Activated naive CD4-positive, alpha-beta T cell treated with anti-CD3 and anti-CD28 coated beads for 36 hours (primary cell): ENCODE data around the gene HPCAL1. TPM values are rescaled to one million over a fixed set of nuclear protein-coding genes. Genes with fewer than 3 reads are reported as not detected.
"Not testable (repeated sequence)": the region's sequence is repeated elsewhere in the genome, so short reads cannot be mapped to it uniquely, and the experiment has no call there.

Experiments used
- CTCF ChIA-PET: fragments of 350-600 bp; sonication (Branson Sonifier 250); formaldehyde crosslinking; loops from one replicate; lab custom pipeline; 2021; ENCODE audit warnings: antibody characterized with exemption; lab: Charles Lee
- DNase-seq: peaks from one replicate; pipeline ENCODE4 v3.0.0-alpha.2; 2020
- H3K27ac Mint-ChIP-seq: one replicate; pipeline ENCODE4 v1.8.0; 2021; ENCODE audit warnings: mild to moderate bottlenecking, mixed read lengths
- H3K27me3 Mint-ChIP-seq: one replicate; pipeline ENCODE4 v1.8.0; 2021; ENCODE audit warnings: low read depth, mixed read lengths
- H3K36me3 Mint-ChIP-seq: one replicate; pipeline ENCODE4 v1.8.0; 2021; ENCODE audit warnings: low read depth, mixed read lengths
- H3K4me1 Mint-ChIP-seq: one replicate; pipeline ENCODE4 v1.8.0; 2021; ENCODE audit warnings: low read depth, mixed read lengths
- H3K4me3 Mint-ChIP-seq: one replicate; pipeline ENCODE4 v1.8.0; 2021; ENCODE audit warnings: mild to moderate bottlenecking, moderate library complexity, mixed read lengths
- H3K9me3 Mint-ChIP-seq: one replicate; pipeline ENCODE4 v1.8.0; 2021; ENCODE audit warnings: mixed read lengths
- intact Hi-C: fragments of 100-400 bp; cut with micrococcal nuclease; formaldehyde crosslinking; loops from one replicate; pipeline ENCODE4 v1.15.1; 2023
- total RNA-seq, 2 experiments: library from RNA; stranded (reverse); gene quantifications; one replicate each; pipeline ENCODE4 v1.2.3, GENCODE V29; 2021

Gene HPCAL1
- total RNA-seq, 2 experiments from 2014 or later, result 71.4 to 73.8 TPM

DNA sequence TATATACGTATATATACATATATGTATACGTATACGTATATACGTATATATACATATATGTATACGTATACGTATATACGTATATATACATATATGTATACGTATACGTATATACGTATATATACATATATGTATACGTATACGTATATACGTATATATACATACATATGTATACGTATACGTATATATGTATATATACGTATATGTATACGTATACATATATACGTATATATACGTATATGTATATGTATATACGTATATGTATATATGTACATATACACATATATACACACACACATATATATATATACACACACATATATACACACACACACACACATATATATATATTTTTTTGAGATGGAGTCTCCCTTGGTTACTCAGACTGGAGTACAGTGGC is 11.3 kb upstream of the HPCAL1 start:
- H3K27me3 Mint-ChIP-seq, DNase-seq, H3K4me3 Mint-ChIP-seq, H3K27ac Mint-ChIP-seq, H3K36me3 Mint-ChIP-seq, H3K9me3 Mint-ChIP-seq, CTCF ChIA-PET, intact Hi-C loops, H3K4me1 Mint-ChIP-seq: not testable (repeated sequence)

DNA sequence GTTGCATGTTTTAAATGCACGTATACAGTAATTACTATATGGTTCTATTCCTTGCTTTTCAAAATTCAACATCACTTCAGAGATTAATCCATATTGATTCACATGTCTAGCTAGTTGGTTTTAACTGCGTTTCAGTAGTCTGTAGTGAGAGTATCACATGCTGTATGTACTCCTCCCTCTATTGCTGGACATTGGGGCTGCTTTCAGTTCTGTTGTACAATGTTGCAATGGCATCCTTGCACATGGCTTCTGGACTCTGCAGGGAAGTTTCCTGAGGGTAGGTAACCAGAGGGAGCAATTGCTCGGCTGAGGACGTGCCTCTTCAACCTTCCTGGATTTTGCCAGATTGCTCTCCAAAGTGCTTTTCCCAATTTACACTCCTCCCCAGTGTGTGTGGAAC is 10.7 kb upstream of the HPCAL1 start:
- Mint-ChIP-seq H3K27me3 (no peaks in the 10 kb centered on the region), H3K36me3 (no peaks in the 10 kb centered on the region), H3K27ac (no peak overlapping the region), H3K4me1 (peaks cover 4% of the 10 kb centered on the region), H3K9me3 (peaks cover 9% of the 10 kb centered on the region), H3K4me3 (no peak overlapping the region)
- intact Hi-C loops, result no loop called here
- no peak for DNase-seq
- CTCF ChIA-PET, result no interaction called here

DNA sequence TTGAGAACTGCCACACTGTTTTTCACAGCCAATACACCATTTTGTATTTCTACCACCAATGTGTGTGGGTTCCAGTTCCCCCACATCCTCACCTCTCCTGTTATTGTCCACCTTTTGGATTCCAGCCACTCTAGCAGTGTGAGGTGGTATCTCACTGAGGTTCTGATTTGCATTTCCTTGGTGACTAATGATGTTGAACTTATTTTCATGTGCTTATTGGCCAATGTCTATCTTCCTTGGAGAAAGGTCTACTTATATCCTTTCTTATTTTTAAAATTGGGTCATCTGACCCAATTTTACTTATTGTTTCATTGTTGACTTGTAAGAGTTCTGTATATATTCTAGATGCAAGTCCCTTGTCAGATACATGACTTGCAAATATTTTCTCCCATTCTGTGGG is 9.1 kb upstream of the HPCAL1 start:
- Mint-ChIP-seq H3K9me3 (peaks cover 9% of the 10 kb centered on the region), H3K36me3 (no peaks in the 10 kb centered on the region), H3K27ac (no peak overlapping the region), H3K27me3 (no peaks in the 10 kb centered on the region), H3K4me1 (peaks cover 19% of the 10 kb centered on the region), H3K4me3 (no peak overlapping the region)
- intact Hi-C loops, result no loop called here
- CTCF ChIA-PET, result no interaction called here
- DNase-seq, result no peak

DNA sequence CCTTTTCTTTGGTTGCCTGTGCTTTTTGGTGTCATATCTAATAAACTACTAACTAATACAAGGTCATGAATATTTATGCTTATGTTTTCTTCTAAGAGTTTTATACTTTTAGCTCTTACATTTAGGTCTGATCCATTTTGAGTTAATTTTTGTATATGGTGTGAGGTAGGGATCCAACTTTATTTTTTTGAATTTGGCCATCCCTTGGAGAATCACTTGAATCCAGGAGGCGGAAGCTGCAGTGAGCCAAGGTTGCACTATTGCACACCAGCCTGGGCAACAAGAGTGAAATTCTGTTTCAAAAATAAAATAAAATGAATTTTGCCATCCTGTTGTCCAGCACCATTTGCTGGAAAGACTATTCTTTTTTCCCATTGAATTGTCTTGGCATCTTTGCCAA is 8.6 kb upstream of the HPCAL1 start:
- no peak overlapping the region for H3K27ac Mint-ChIP-seq
- H3K36me3 Mint-ChIP-seq, result no peaks in the 10 kb centered on the region
- H3K4me1 Mint-ChIP-seq, result peaks cover 23% of the 10 kb centered on the region
- CTCF ChIA-PET, result no interaction called here
- no peak for DNase-seq
- no peak overlapping the region for H3K4me3 Mint-ChIP-seq
- intact Hi-C loops, result no loop called here
- H3K9me3 Mint-ChIP-seq, result peaks cover 9% of the 10 kb centered on the region
- H3K27me3 Mint-ChIP-seq, result no peaks in the 10 kb centered on the region

DNA sequence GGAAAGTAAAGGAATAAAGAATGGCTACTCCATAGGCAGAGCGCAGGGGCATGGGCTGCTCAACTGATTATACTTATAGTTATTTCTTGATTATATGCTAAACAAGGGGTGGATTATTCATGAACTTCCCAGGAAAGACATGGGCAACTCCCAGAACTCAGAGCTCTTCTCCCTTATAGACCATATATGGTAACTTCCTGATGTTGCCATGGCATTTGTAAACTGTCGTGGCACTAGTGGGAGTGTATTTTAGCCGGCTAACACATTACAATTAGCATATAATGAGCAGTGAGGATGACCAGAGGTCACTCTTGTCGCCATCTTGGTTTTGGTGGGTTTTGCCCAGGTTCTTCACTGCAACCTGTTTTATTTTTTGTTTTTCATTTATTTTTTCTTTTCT is 7.1 kb upstream of the HPCAL1 start:
- H3K9me3 Mint-ChIP-seq, H3K27me3 Mint-ChIP-seq: not testable (repeated sequence)

DNA sequence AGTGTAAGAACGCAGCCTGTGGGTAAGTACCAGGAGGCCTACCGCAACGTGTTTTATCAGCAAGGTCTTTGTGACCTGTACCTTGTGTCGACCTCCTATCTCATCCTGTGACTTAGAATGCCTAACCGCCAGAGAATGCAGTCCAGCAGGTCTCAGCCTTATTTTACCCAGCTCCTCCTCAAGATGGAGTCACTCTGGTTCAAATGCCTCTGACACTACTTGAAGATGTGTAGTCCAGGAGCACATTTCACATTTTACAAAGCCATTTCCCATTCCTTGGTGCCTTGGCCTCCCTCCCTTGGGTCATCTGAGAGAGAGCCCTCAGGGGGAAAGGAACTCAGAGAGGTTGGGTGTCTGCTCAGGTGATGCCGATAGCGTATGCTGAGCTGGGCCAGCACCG is 6.6 kb upstream of the HPCAL1 start:
- Mint-ChIP-seq H3K4me3 (no peak overlapping the region), H3K27me3 (no peaks in the 10 kb centered on the region), H3K9me3 (peaks cover 9% of the 10 kb centered on the region), H3K4me1 (peaks cover 42% of the 10 kb centered on the region), H3K27ac (no peak overlapping the region), H3K36me3 (no peaks in the 10 kb centered on the region)
- CTCF ChIA-PET, result interaction anchor here (1.7 kb wide), 1 partner anchor 12 kb away, joined by 6 read pairs; no protein-coding TSS in a partner anchor
- DNase-seq, result no peak
- intact Hi-C loops, result no loop called here

More for the DNA sequence above, 7.1 kb upstream of the HPCAL1 start:
- H3K4me3 Mint-ChIP-seq, H3K27ac Mint-ChIP-seq, H3K36me3 Mint-ChIP-seq, intact Hi-C loops, DNase-seq: not testable (repeated sequence)
- CTCF ChIA-PET, result interaction anchor here (1.7 kb wide), 1 partner anchor 11 kb away, joined by 6 read pairs; no protein-coding TSS in a partner anchor
- peaks cover 37% of the 10 kb centered on the region for H3K4me1 Mint-ChIP-seq

DNA sequence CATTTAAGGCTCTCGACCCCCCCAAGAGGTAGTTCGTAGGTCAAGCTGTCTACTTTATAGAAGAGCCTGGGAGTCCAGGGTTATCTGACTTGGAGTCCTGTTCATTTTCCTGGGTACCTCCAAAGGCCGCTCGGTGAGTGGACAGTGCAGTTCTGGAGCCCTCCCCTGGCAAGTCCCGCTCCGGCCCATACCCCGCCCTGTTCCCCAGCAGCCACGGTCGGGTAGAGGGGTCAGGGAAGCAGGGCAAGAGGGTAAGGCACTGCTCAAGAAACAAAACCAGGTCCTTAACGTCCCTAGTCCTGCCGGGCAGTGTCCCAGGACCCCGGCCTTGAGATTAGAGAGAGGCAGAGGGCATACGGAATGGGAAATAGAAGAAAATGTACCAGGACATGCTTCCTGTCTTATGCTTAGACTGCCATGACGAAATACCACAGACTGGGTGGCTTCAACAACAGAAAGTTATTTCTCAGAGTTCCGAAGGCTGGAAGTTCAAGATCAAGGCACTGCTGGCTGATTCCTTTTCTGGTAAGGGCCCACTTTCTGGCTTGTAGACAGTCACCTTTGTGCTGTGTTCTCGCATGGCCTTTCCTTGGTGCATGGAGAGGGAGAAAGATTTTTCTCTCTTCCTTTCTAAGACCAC is 5.4 kb upstream of the HPCAL1 start:
- Mint-ChIP-seq H3K27me3 (no peaks in the 10 kb centered on the region), H3K9me3 (peaks cover 9% of the 10 kb centered on the region), H3K4me1 (peaks cover 50% of the 10 kb centered on the region), H3K36me3 (no peaks in the 10 kb centered on the region), H3K4me3 (no peak overlapping the region), H3K27ac (no peak overlapping the region)
- intact Hi-C loops, result no loop called here
- CTCF ChIA-PET, result interaction anchor here (1.0 to 1.9 kb wide), 5 partner anchors 18 to 225 kb away, joined by 3 to 21 read pairs (median 4); no protein-coding TSS in a partner anchor
- no peak for DNase-seq

DNA sequence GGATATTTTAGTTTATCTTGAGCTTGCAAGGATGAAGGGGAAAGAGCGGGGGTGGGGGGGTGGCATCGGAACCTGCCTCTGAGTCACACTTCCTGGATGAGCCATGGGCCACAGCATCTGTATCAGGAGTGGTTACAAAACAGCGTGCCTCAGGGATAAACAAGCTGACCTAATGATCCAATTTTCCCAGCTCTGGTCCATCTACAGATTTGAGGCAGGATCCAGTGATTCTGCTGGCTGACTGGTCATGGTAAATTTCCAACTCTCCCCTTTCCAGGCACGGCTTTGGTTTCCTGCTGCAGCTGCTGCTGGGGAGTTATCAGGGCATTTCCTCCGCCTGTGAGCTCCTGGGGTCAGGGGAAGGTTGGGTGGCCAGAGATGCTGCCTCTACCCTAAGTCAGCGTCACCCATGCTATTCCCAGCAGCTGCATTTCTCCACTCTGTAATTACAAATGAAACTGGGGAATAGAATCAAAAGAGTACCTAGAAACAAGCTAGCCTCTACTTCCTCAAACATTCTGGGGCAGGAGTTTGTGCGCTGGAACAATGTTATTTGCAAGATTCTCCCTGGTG is 4.7 kb upstream of the HPCAL1 start:
- intact Hi-C loops, result no loop called here
- DNase-seq, result peak; percentile 80
- Mint-ChIP-seq H3K27ac (peak overlapping the region; percentile 11), H3K27me3 (no peaks in the 10 kb centered on the region), H3K4me1 (peaks cover 50% of the 10 kb centered on the region), H3K36me3 (no peaks in the 10 kb centered on the region), H3K9me3 (peaks cover 9% of the 10 kb centered on the region), H3K4me3 (no peak overlapping the region)
- CTCF ChIA-PET, result interaction anchor here (0.8 to 1.9 kb wide), 6 partner anchors 19 to 226 kb away, joined by 3 to 21 read pairs (median 4); no protein-coding TSS in a partner anchor

DNA sequence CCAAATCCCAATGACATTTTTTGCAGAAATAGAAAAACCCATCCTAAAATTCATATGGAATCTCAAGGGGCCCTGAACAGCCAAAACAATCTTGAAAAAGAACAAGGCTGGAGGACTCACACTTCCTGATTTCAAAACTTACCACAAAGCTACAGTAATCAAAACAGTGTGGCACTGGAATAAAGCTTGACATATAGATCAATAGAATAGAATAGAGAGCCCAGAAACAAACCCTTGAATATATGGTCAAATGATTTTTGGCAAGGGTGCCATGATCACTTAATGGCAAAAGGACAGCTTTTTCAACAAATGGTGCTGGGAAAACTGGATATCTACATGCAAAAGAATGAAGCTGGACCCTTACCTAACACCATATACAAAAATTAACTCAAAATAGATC is 3.9 kb upstream of the HPCAL1 start:
- DNase-seq, H3K36me3 Mint-ChIP-seq, H3K4me3 Mint-ChIP-seq, H3K27ac Mint-ChIP-seq, H3K27me3 Mint-ChIP-seq, H3K9me3 Mint-ChIP-seq, intact Hi-C loops: not testable (repeated sequence)
- H3K4me1 Mint-ChIP-seq, result peaks cover 51% of the 10 kb centered on the region
- CTCF ChIA-PET, result interaction anchor here (0.8 to 1.9 kb wide), 4 partner anchors 20 to 227 kb away, joined by 3 to 21 read pairs (median 4); no protein-coding TSS in a partner anchor

DNA sequence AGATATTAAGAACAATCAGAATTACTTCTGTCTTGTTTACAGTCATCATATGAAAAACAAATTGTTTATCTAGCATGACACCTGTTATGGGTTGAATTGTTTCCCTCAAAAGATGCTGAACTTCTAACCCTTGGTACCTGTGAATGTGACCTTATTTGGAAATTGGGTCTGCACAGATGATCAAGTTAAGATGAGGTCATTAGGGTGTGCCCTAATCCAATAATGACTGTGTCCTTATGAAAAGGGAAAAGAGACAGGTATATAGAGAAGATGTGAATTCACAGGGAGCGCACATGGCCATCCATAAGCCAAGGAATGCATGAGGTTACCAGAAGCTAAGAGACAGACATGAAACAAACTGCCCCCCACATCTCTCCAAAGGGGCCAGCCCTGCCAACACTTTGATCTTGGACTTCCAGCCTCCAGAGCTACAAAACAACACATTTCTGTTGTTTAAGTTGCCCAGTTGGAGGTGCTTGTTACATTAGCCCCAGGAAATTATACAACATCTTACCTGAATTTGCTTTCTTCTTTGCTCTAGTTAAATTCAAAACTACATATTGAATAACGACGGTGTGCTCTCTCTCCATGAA is 2.3 kb upstream of the HPCAL1 start:
- peaks cover 2% of the 10 kb centered on the region for H3K36me3 Mint-ChIP-seq
- CTCF ChIA-PET, result interaction anchor here (1.6 to 11.4 kb wide), 4 partner anchors 29 to 175 kb away, joined by 3 to 125 read pairs (median 61); no protein-coding TSS in a partner anchor
- H3K27me3 Mint-ChIP-seq, result no peaks in the 10 kb centered on the region
- peaks cover 58% of the 10 kb centered on the region for H3K4me1 Mint-ChIP-seq
- H3K9me3 Mint-ChIP-seq, result no peaks in the 10 kb centered on the region
- DNase-seq, result no peak
- intact Hi-C loops, result loop anchor here (5.0 to 10.0 kb wide), 2 partner anchors 228 to 746 kb away; partner anchors contain the start of gene ADAM17
- no peak overlapping the region for H3K27ac Mint-ChIP-seq
- H3K4me3 Mint-ChIP-seq, result peak overlapping the region; percentile 5

DNA sequence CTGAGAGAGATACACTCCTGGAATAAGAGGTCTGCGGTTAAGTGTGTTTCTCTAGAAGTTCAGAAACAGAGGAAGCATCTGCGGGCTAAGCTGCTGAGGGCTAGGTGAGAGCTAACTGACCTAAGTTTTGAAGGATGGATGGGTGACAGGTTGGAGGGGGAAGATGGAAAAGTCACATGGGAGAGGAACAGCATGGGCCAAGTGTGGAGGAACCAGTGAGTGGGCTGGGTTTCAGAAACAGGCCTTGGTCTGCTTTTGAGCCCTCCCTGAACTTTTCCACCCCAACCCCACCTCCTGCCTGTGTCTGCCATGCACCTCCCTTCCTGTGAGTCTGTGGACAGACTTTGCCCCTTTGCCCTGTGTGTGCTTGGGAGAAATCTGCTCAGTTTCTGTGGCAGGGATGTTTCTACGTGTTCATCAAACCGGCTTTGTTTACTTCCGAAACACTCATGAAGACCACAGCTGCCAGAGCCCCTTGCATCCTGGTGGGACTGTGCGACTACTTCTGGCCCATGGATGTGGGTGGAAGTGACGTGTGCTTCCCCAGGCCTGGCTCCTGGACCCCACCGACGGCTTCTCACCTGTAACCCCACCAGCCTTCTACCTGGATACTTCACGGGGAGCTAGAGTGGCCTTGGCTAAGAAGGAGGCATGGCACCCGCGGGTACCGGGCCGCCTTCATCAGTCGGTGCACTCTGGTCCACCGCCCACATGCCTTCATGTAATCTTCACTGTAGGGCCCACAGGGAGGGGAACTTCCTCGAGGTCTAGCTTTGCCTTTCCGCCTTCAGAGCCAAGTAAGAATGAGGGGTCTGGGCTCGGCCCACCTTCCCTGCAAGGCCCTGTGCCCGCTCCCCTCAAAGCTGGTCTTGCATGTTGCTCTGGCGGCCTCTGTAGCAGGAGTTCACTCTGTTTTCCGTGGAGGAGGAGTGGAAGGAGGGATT is 1.4 kb upstream of the HPCAL1 start:
- Mint-ChIP-seq H3K4me1 (peaks cover 66% of the 10 kb centered on the region), H3K9me3 (no peaks in the 10 kb centered on the region), H3K27me3 (no peaks in the 10 kb centered on the region), H3K36me3 (peaks cover 2% of the 10 kb centered on the region), H3K27ac (peak overlapping the region; percentile 16), H3K4me3 (peak overlapping the region; percentile 65)
- CTCF ChIA-PET, result interaction anchor here (0.6 to 11.4 kb wide), 12 partner anchors 17 to 175 kb away, joined by 3 to 125 read pairs (median 4); no protein-coding TSS in a partner anchor
- DNase-seq, result peak; percentile 42
- intact Hi-C loops, result loop anchor here (5.0 to 10.0 kb wide), 2 partner anchors 229 to 746 kb away; partner anchors contain the start of gene ADAM17
